Natural killer cell treated with Interleukin-12 subunit alpha and Interleukin-12 subunit beta and Interleukin-15 and Interleukin-18, amount 100 ng/mL, for 72 hours (primary cell): ENCODE measurements around the gene DAGLA. TPM values are rescaled to one million over a fixed set of nuclear protein-coding genes. Genes with fewer than 3 reads are reported as not detected.
A peak's percentile ranks its signal among the peaks of the same experiment; 100 is the strongest.

Experiments
- ATAC-seq, 2 donors: fragments of 150-1000 bp; cut with Tn5 transposase in 1 of 2; sonication (Bioruptor Pico), chemical (Tn5 transposase) in 1 of 2; 2 replicates each; pipeline ENCODE4 v1.10.0; 2021
- DNase-seq: peaks from one replicate; pipeline ENCODE4 v3.0.0; 2022; ENCODE audit warnings: low spot score
- H3K27ac Mint-ChIP-seq, 2 donors: 1 replicate in 1 of 2; 2 replicates in 1 of 2; pipeline ENCODE4 v1.8.0; 2022; ENCODE audit warnings: mixed read lengths in 2 of 2, mild to moderate bottlenecking in 1 of 2, moderate library complexity in 1 of 2
- H3K27me3 Mint-ChIP-seq, 2 donors: 1 replicate in 1 of 2; 2 replicates in 1 of 2; pipeline ENCODE4 v1.8.0; 2022; ENCODE audit warnings: mixed read lengths in 2 of 2
- H3K36me3 Mint-ChIP-seq: one replicate; pipeline ENCODE4 v1.8.0; 2022; ENCODE audit warnings: mixed read lengths
- H3K4me1 Mint-ChIP-seq, 2 donors: 1 replicate in 1 of 2; 2 replicates in 1 of 2; pipeline ENCODE4 v1.8.0; 2022; ENCODE audit warnings: low read depth in 2 of 2, mixed read lengths in 2 of 2, mild to moderate bottlenecking in 1 of 2
- H3K4me3 Mint-ChIP-seq: one replicate; pipeline ENCODE4 v1.8.0; 2022; ENCODE audit warnings: mixed read lengths
- H3K9me3 Mint-ChIP-seq: 2 replicates; pipeline ENCODE4 v1.8.0; 2022; ENCODE audit warnings: mixed read lengths
- total RNA-seq, 2 donors: library from RNA; stranded (reverse); gene quantifications; one replicate each; pipeline ENCODE4 v1.2.3, GENCODE V29; 2022

Gene DAGLA
- total RNA-seq, 2 donors from 2014 or later = 0.08 to 0.10 TPM

DNA sequence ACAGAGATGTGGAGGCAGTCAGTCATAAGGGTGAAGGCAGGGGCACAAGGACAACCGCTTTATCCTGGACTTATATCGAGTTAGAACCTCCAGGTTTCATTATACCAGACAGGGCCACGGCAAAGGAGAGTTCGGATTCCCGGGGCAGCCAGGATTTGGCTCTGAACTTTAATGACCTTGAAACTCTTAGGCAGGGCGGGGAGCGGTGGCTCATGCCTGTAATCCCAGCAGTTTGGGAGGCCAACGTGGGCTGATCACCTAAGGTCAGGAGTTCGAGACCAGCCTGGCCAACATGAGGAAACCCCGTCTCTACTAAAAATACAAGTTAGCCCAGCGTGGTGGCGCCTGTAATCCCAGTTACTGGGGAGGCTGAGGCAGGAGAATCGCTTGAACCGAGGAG lies 71.2 kb downstream of the DAGLA start:
- no peak overlapping the region for H3K27ac Mint-ChIP-seq
- peaks cover 8% of the 10 kb centered on the region in 2 donors for H3K27me3 Mint-ChIP-seq
- peaks cover 21 to 27% of the 10 kb centered on the region in 2 donors for H3K4me1 Mint-ChIP-seq
- ATAC-seq (no peak), DNase-seq (no peak)
- no peaks in the 10 kb centered on the region for H3K9me3 Mint-ChIP-seq
- no peaks in the 10 kb centered on the region for H3K36me3 Mint-ChIP-seq
- peak overlapping the region; percentile 34 for H3K4me3 Mint-ChIP-seq

DNA sequence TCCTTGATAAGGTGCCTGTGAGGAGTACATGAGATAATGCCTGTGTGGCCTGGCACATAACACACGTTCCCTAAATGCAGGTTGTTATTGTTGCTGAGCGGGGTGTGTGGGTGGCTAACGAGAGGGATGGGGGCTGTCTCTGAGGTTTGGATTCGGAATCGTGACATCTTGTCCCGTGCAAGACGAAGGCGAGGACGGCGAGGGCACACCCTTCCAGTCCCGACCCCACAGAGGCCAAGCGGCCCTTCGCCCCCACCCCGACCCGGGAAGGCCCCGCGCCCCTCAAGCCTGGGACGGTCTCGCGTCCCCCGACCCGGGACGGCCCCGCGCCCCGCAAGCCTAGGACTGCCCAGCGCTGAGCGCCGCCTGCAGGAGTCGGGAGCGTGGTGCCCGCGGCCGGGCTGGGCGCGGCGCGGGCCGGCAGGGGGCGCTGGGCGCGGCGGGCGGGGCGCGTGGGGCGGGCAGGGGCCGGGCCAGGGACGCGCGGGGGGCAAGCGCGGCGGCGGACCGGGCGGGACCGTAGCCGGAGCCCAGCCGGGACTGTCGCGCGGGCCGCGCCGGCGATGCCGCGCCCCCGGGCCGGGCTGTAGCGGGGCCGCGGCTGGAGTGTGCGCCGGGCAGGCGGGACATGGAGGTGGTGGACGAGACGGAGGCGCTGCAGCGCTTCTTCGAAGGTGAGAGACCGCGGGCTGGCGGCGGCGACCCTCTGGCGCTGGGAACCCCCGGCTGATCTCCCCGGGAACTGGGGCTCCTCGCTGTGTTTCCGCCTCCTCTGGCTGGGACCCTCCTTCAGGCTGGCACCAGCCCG lies 72.1 kb downstream of the DAGLA start, which contains the start of gene MYRF:
MYRF (plus strand) TSS at position 520 of the 808 bp plus-strand sequence; CDS start at position 629, 109 bp downstream.
- no peaks in the 10 kb centered on the region for H3K9me3 Mint-ChIP-seq
- H3K27ac Mint-ChIP-seq = peak within 1 kb of the TSS; percentile 18 to 26
- H3K27me3 Mint-ChIP-seq = peaks cover 8% of the 10 kb centered on the region in 2 donors
- ATAC-seq (peak; percentile 80 to 87), DNase-seq (peak; percentile 70)
- H3K36me3 Mint-ChIP-seq = no peaks in the 10 kb centered on the region
- peak within 1 kb of the TSS; percentile 82 for H3K4me3 Mint-ChIP-seq
- peaks cover 28 to 35% of the 10 kb centered on the region in 2 donors for H3K4me1 Mint-ChIP-seq

- Mint-ChIP-seq H3K4me1 (peaks cover 29 to 37% of the 10 kb centered on the region in 2 donors), H3K36me3 (no peaks in the 10 kb centered on the region), H3K4me3 (peak overlapping the region; percentile 82), H3K9me3 (no peaks in the 10 kb centered on the region), H3K27me3 (peaks cover 8% of the 10 kb centered on the region in 2 donors), H3K27ac (peak overlapping the region; percentile 18 to 26)
- DNase-seq (no peak), ATAC-seq (no peak)
Measured at GRCh38 chr11:61752925-61753521, 72.8 kb downstream of the DAGLA start.

DNA sequence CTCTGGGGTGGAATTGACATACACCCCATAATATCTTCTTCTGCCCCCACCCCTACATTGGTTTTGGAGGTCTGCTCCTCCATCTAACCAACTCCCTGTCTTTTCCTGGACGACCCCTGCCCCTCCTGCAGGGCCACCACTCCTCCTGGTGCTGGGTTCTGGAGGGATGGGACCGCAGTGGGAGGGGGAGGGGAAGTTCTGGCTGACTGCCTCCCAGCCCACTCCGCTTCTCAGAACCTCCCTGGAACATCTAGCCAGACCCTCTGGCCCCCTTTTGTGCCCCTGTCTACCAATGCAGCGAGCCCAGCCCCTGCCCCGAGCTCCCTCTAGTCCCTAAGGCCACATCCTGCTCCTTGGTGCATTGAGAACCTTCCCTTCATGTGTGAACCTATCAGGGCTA lies 73.5 kb downstream of the DAGLA start:
- H3K4me3 Mint-ChIP-seq = peak overlapping the region; percentile 82
- no peaks in the 10 kb centered on the region for H3K9me3 Mint-ChIP-seq
- peak overlapping the region in 1 of 2 donors; percentile 18 for H3K27ac Mint-ChIP-seq
- DNase-seq (no peak), ATAC-seq (no peak)
- H3K27me3 Mint-ChIP-seq = peaks cover 8% of the 10 kb centered on the region in 2 donors
- H3K4me1 Mint-ChIP-seq = peaks cover 29 to 37% of the 10 kb centered on the region in 2 donors
- no peaks in the 10 kb centered on the region for H3K36me3 Mint-ChIP-seq

DNA sequence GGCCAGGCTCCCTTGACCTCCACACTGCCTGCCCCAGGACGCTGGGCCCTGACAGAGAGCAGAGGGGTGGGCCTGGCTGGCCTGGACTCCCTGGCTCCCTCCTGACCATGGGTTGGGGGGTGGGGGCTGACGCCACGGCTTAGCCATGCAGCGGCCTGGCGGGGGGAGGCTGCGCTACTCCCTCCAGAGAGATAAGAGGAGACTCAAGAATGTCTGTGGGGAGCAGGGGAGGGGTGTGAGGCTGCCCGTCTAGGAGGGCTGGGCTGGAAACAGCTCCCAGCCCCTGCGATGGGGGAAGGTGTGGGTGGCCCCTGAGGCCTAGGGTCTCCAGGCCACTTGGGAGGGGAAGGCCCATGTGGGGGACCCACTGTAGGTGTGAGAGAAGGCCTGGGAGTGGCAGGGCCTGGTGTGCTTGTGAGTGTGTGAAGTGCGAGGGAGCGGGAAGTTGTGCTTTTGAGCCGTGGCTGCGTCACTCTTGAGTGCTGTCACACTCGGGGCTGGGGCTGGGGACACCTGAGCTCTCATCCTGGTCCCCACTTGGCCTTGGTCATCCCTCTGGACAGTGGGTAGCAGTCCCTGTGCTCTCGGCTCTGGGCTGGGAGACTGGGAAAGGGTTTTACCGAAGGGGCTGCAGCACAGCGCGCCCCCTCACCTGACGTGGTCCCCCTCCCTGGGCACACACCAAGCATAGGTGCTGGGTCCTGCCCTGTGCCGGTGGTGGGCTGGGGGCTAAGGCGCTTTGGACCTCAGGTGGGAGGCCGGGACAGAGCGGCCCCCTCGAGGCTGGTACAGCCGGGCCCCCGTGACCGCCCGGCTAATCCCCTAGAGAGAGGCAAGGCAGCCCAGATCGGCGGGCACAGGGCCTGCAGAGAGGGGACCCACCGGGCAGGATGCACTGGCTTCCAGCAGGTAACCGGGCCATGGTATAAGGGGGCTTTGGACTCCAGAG lies 74.6 kb downstream of the DAGLA start:
- DNase-seq (no peak), ATAC-seq (no peak)
- Mint-ChIP-seq H3K36me3 (no peaks in the 10 kb centered on the region), H3K4me3 (peak overlapping the region; percentile 54), H3K4me1 (peaks cover 29 to 37% of the 10 kb centered on the region in 2 donors), H3K27ac (peak overlapping the region; percentile 18 to 86), H3K9me3 (no peaks in the 10 kb centered on the region), H3K27me3 (peaks cover 8% of the 10 kb centered on the region in 2 donors)

DNA sequence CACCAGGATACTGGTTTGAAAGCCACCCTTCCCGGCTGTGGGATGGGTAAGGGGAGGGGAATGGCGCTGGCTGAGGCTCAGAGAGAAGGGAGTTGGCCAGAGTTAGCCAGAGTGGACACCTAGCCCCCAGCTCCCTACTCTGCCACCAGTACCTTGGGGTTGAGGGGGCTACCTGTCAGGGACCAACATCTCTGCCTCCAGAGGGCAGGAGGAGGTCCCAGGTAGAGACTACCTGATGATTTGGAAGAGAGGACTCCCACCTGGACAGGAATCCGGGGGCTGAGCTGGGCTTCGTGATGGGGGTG lies 75.9 kb downstream of the DAGLA start:
- Mint-ChIP-seq H3K27me3 (peaks cover 2 to 3% of the 10 kb centered on the region in 2 donors), H3K36me3 (no peaks in the 10 kb centered on the region), H3K4me3 (peak overlapping the region; percentile 54), H3K9me3 (no peaks in the 10 kb centered on the region), H3K4me1 (peaks cover 25 to 34% of the 10 kb centered on the region in 2 donors), H3K27ac (peak overlapping the region; percentile 86 to 89)
- no peak for ATAC-seq
- no peak for DNase-seq

DNA sequence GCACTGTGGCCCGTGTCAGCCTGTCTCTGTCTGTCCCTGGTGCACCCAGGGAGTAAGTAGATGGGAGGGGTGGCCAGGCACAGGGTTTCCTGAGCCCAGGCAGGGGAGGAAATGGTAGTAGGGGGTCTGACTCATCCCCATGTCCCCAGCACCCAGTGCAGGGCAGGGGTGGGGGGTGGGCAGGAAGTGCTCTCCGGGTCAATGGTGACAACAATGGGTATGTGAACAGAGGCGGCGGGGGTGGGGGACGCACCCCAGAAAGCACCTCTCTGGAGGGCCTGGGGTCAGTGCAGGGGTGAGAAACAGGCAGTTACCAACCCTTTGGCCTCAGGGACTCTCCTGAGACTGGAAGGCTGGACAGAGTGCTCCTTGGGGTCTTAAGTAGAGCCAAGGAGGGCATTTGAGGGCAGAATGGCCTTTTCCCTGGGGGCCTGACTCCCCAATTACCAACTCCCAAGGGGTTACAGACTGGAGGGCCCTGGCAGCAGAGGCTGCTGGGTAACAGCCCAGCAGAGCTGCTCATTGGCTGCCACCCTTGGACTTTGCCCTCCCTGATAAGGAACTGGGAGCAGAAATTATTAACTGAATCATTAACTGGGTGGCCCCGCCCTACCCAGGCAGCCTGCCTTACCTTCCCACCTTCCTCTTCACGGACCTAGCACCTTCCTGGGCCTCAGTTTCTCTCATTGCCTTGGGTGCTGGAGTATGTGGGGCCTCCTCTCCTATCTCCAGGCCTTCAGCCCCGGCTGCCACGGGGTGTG lies 76.4 kb downstream of the DAGLA start:
- DNase-seq (peak; percentile 86), ATAC-seq (peak; percentile 83 to 91)
- peak overlapping the region; percentile 54 for H3K4me3 Mint-ChIP-seq
- no peaks in the 10 kb centered on the region for H3K9me3 Mint-ChIP-seq
- H3K27me3 Mint-ChIP-seq = no peaks in the 10 kb centered on the region
- H3K27ac Mint-ChIP-seq = peak overlapping the region; percentile 86 to 89
- H3K4me1 Mint-ChIP-seq = peaks cover 22 to 32% of the 10 kb centered on the region in 2 donors
- H3K36me3 Mint-ChIP-seq = no peaks in the 10 kb centered on the region

DNA sequence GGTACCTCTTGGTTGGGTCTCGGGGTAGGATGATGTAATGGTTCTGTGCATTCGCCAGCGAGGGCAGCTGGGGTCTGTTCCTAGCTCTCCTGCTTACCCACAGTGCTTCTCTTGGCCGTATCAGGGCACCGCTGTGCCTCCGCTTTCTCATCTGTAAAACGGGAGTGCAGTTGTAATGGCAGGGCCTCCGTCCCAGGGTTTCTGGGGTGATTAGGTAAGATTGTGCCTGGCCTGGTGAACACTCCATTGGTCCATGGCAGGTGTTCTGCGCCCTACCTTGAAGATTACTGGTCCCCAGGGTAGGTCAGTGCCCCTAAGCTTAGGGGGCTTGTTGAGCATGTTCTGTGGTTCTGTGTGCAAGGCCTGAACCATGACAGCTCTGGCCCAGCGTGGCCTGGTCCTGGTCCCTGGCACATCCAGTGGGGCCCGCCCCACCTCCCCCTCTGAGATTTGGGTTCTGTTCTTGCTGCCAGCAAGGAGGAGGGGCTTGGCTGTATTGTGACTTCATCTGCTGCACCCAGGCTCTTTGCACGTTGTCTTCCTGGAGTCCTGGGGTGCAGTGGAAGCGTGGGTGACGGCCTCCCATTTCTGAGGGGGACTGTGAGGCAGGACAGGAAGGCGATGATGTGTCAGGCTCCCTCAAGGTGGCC lies 77.1 kb downstream of the DAGLA start:
- H3K36me3 Mint-ChIP-seq = no peaks in the 10 kb centered on the region
- H3K4me3 Mint-ChIP-seq = no peak overlapping the region
- peak overlapping the region; percentile 86 to 89 for H3K27ac Mint-ChIP-seq
- peaks cover 0 to 2% of the 10 kb centered on the region in 2 donors for H3K27me3 Mint-ChIP-seq
- no peaks in the 10 kb centered on the region for H3K9me3 Mint-ChIP-seq
- DNase-seq (no peak), ATAC-seq (no peak)
- peaks cover 22 to 29% of the 10 kb centered on the region in 2 donors for H3K4me1 Mint-ChIP-seq

- Mint-ChIP-seq H3K4me3 (no peak overlapping the region), H3K9me3 (no peaks in the 10 kb centered on the region), H3K27ac (no peak overlapping the region), H3K27me3 (peaks cover 0 to 2% of the 10 kb centered on the region in 2 donors), H3K4me1 (peaks cover 12 to 15% of the 10 kb centered on the region in 2 donors), H3K36me3 (no peaks in the 10 kb centered on the region)
- DNase-seq = no peak
- no peak for ATAC-seq
Measured at GRCh38 chr11:61760946-61761345, 80.8 kb downstream of the DAGLA start.

GRCh38 chr11:61761440-61762222 lies 81.4 kb downstream of the DAGLA start:
- Mint-ChIP-seq H3K36me3 (no peaks in the 10 kb centered on the region), H3K9me3 (no peaks in the 10 kb centered on the region), H3K4me3 (no peak overlapping the region), H3K4me1 (peaks cover 5 to 8% of the 10 kb centered on the region in 2 donors), H3K27me3 (peaks cover 0 to 2% of the 10 kb centered on the region in 2 donors), H3K27ac (no peak overlapping the region)
- DNase-seq = no peak
- ATAC-seq = no peak

DNA sequence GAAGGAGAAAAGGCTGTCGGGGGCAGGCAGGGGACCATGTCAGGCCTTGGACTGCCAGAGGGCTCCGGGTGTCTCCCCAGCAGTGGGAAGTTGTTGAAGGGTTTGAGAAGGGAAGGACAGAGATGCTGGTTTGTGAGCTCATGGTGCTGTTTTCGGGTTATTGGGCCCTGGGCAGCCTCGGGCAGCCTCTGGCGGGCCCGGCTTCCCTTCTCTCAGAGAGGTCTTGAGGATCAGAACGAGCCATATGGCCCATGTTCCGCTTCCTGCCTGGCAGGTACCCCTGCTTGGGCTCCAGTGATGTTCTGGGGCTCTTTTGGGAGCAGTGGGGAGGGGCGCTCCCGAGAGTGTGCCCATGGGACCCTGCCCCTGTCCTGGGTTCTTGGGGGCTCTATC lies 82.0 kb downstream of the DAGLA start:
- H3K9me3 Mint-ChIP-seq = no peaks in the 10 kb centered on the region
- H3K36me3 Mint-ChIP-seq = no peaks in the 10 kb centered on the region
- H3K27ac Mint-ChIP-seq = no peak overlapping the region
- H3K4me3 Mint-ChIP-seq = no peak overlapping the region
- ATAC-seq (no peak), DNase-seq (no peak)
- peaks cover 2 to 4% of the 10 kb centered on the region in 2 donors for H3K4me1 Mint-ChIP-seq
- H3K27me3 Mint-ChIP-seq = peaks cover 0 to 2% of the 10 kb centered on the region in 2 donors

- Mint-ChIP-seq H3K4me3 (no peak overlapping the region), H3K4me1 (no peaks in the 10 kb centered on the region), H3K27ac (no peak overlapping the region), H3K27me3 (peaks cover 0 to 2% of the 10 kb centered on the region in 2 donors), H3K9me3 (no peaks in the 10 kb centered on the region), H3K36me3 (no peaks in the 10 kb centered on the region)
- DNase-seq (no peak), ATAC-seq (no peak)
Measured at GRCh38 chr11:61762798-61763197, 82.6 kb downstream of the DAGLA start.
